ENCODE measurements around the gene TMEM187.

The TMEM187 gene

DNA sequence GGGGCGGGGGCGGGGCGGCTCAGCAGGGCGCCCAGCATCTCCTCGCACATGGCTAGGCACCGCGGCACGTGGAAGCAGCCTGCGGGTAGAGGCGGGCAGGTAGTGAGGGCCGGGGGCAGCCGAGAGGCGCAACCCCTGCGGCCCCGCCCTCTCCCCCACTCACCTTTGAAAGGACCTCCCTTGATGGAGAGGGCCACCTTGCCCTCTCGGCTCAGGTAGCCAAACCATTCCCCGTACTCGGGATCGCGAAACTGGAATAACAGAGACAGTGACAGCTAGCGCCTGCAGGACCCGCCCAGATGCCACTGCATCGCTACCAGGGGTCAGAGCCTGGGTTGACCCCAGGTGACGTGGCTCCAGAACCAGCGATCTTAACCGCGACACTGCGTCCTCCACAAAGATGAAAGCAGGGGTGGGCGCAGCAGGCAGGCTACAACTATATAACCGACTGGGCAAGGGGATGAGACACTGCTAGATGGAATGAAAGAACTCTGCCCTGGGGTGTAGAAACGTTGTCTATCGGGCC is 37.2 kb upstream of the TMEM187 start:
- DNase-seq = no peak

DNA sequence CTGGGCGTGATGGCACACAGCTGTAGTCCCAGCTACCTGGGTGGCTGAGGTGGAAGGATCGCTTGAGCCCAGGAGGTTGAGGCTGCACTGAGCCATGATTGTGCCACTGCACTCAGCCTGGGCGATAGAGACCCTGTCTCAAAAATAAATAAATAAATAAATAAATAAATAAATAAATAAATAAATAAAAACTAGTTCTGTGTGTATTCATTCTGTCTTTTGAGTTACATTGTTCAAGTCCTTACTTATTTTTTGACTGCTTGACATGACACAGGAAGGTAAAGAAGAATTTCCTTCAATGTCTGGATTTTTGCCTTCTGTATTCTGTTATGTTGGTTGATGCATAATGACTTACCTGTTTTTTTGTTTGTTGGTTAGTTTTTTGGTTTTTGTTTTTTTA is 35.5 kb upstream of the TMEM187 start:
- no peak for DNase-seq

DNA sequence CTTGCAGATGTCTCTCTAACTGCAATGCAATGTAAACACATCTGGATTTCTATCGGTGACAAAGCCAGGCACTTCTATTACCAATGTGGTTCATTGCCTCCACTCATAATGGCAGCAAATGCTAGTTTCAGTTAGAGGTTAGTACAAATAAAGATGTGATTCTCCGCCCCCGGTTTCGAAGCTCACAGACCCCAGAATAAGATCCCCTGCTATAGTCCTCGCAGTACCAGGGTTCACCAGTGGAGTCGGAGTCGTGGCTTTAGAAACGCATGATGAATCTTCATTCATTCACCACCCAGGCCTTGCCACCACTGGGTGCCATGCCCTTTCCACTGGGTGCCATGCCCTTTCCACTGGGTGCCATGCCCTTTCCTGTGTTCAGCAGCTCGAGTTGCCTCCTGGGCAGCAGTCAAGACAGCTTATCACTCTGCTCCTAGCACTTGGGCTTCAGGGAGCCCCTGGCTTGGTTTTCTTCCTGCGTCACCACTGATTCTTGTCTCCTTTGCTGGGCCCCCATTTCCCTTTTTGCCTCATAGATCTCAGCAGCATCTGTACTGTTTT is 34.2 kb upstream of the TMEM187 start:
- no peak for DNase-seq

DNA sequence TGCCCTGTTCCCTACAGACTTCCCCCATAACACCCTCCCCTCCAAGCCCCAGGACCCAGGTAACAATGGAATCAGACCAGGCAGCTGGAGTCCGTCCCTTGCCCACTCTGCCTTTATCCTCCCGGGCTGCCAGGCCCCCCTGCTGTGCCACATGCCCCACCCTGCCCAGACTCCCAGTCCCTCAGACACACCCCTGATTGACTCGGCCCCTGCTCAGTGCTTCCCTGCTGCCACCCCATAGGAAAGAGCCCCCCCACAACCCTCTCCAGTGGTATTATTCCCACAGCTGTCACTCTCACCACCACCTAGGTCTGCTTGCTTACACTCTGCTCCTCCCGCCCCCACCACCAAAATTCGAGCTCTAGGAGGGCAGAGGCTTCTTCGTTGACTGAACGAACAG is 33.0 kb upstream of the TMEM187 start:
- DNase-seq = no peak

DNA sequence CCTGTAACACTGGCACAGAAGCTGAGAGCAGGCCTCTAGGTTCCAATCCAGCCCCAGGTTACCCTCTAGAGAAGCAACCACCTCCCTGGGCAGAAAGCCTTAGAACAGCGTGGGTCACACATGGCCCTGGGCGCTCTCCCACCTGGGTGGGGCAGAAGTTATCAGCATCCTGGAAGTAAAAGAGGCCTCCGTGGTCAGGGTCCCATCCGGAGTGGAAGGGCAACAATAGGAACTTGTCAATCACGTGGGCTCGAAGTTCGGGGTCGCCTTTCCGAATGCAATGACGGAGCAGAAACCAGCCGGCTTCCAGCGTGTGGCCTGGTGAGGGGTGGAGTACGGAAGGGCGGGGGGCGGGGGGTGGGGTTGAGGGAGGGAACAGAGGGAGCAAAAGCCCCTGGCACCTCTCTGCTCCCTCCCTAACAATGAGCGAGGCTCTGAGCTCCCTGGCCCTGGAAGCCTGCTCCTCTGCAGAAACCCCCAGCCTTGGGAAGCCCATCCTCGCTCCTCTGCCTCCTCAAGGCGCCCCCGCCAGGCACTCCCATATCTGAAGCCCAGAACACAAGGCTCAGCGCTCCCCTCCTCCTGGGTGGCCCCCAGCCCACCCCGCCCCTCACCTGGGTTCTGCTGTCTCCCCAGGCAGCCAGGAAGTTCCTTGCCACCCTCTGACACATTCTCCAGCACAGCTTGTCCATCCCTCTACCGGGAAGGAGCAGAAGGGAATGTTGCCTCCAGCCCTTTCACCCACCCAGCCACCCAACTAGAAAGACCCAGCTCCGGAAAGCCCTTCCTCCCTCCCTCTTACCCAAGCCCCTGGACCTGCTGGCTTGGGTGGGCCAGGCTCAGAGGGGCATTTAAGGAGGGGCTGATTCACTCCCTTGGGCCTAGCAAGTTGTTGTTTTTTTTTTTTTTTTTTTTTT is 31.0 kb upstream of the TMEM187 start:
- no peak for DNase-seq

DNA sequence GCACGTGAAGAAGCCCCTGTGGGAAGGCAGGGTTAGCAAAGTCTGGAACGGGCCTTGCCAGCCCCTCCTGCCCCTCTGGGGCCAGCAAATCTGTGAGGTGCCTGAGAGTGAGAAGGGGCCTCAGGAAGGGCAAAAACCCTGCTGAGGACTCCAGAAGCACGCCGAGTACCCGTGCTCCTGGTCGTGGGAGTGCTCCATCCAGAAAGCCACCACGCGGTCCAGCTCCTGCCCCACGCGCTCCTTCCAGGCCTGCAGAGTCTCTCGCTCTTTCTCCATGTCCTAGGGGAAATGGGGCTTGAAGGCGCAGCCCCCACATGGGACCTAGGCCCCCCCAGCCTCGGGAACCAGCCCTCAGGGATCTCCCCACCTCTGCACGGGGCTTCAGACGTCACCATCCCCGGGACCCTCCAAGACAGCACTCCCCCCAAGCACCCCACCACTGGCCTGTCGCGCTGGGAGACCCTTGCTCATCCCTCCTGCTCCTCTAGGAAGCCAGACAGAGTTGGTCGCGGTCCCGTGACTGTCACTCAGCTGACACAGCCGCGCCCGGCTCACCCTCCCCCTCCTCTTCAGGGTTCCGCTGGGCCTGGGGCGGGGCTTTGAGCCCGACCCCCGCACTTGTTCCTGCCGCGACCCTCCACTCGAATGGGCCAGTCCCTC is 28.3 kb upstream of the TMEM187 start, which contains the start of gene RENBP:
TSS of gene RENBP (minus strand) at position 504 of the 660 bp plus-strand sequence. CDS start at position 471, 33 bp downstream.
- peak; percentile 55 for DNase-seq

DNA sequence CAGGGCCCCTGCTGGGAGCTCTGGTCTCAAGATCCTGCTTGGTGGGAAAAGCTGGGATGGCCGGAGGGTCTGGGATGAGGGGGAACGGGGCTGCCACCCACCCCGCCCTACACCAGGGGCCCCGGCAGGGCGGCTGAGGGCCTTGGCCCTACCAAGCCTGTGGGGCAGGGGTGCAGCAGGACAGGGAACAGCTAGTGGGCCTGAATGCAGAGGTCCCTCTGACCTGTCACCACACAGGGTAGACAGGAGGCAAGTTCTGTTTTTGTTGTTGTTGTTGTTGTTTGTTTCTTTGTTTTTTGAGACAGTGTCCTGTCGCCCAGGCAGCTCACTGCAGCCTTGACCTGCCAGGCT is 27.8 kb upstream of the TMEM187 start:
- no peak for DNase-seq

DNA sequence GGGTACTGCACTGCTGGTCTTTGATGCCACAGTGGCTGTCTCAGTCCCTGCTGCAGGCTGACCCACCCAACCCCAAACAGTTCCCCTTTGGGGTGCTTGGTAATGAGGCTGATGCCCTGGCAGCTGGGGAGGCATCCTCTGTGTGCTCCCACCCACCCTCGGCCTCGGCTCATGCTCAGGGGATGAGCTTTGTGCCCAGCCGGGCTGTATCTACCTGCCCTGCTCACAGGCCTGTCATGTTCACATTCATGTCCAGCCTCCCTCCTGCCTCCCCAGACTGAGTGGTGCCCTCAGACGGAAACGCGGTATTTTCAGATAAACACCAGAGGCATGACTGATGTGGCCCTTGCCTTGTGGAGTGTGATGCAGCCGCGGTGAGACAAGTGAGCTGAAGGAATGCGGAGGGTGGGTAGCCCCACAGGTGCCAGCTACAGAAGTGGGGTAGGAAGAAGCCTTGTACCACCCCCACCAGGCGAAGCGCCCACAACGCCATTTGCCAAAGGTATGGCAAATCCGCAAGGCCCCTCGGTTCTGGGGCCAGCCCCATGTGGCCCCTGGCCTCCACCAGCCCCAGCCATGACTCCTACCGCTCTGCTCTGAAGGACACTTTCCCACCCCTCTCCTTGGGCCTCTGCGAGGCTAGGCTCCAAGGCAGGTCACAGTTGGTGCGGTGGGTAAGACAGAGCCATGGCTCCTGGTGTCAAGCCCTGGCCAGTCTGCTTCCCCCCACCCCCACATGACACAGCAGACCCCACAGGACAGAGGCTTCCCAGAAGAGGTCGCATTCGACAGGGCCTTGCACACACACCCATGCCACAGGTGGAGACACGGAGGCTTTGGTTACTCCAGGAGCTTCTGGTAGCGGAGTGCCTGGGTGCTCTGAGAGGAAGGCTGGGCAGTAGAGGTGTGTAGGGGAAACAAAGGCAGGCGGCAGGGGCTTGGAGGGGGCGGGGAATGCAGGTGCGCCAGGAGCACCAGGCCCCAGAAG is 26.3 kb upstream of the TMEM187 start:
- no peak for DNase-seq

DNA sequence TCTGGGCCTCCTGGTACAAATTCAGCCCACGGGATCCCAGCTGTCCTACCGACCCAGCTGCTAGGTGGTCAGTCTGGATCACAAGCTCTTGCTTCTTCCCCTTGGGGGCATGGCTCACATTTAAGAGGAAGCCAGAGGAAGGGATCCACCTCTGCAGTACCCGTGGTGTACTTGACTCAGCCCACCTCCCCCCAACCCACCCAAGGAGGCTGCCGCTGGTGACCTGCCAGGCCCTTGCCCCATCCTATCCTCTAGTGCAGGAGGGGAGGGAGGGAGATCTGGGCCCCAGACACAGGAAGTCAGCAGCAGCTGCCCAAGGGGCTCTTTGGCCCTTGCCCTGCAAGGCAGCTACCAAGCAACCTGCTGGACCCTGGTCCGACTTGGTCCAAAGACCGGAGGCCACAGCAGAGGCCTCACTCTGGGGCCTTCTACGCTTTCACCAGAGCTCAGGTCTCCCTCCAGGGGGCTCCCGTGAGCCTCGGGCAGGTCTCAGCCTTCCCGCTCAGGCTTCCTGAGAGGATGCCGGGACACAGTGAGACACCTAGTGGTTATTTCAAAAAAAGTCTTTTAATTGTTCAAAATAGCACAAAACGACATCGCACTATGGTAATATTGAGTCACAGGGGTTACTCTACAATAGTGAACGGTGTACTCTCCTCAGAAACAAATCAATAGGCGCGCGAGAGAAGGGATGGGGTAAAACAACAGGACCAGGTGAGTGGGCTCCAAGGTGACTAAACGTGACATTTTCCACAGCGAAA is 25.4 kb upstream of the TMEM187 start:
- peak; percentile 92 for DNase-seq

DNA sequence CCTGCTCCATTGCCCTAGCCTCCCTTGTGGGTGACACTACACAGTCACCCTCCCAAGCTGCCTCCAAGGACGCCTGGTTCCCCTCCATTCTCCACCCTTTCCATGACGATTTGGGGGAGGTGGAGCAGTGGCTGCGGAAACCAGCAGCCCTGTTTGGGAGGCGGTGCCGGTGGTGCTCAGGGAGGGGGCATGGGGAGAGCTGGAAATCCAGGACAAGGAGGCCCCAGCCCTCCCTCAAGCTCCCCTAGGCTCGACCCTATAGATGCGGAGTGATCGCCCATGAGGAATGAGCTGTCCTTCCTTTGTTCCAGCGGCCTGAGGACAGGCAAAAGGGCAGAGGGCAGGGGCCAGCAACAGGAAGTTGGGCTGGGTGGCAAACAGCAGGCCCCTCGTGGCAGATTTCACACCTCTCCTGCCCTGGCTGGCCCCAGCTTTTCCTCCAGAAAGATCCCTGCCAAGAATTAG is 24.5 kb upstream of the TMEM187 start:
- no peak for DNase-seq

DNA sequence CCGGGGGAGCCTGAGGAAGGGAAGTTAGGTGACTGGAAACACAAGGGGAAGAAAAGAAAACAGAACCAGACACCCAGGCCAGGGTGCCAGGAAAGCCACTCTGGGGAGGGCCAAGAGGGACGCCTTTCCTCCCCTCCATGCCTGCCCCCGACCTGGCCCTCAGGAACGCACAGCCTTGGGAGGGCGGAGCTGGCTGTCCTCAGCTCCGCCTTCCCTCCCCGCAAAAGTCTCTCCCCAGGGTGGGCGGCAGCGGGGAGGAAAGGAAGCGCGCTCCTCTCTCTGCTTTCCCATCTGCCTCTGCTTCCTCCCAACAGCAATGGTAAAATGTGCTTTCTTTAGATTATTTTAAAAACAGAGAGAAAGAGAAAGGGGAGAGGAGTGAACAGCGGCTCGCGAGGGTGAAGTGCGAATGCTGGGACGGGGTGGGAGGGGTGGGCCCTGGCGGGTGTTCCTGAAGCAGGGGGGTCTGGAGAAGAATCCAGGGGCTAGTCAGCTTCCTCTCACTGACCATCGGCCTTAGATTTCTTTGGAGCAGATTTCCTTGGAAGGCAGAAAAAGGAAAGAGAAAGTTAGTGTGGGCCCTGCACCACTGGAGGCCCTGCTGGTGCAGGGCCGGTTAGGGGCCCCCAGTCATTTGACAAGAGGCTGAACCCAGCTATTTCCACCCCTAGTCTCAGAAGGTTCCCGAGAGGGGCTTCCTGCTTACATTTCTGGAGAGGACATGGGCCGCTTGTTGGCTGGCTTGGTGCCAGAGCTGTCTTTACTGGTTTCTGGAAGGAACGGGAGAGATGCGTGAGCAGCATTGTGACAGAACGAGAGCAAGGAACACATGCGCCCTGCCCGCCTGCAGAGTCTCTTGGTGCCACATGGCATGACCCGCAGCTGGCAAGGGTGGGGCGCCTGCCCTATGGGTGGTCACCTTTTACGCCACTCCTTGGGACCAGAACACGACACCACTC is 23.4 kb upstream of the TMEM187 start:
- no peak for DNase-seq

DNA sequence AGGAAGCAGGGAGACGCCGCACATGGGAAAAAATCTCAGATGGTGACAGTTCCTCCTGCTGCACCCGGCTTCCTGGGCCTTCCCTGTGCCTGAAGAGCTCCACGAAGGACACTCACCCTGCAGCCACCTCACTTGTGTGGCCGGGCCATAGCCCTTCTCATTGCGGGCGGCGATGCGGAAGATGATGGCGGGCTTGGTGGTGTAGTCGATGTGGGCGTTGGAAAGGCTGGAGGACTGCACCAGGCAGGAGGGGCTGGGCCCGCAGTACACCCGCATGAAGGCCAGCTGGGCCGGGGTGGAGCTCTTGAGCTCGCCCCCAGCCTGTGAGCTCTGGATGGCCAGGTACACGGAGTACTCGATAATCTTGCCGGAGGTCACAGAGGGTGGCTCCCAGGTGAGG is 22.4 kb upstream of the TMEM187 start:
- DNase-seq = no peak

DNA sequence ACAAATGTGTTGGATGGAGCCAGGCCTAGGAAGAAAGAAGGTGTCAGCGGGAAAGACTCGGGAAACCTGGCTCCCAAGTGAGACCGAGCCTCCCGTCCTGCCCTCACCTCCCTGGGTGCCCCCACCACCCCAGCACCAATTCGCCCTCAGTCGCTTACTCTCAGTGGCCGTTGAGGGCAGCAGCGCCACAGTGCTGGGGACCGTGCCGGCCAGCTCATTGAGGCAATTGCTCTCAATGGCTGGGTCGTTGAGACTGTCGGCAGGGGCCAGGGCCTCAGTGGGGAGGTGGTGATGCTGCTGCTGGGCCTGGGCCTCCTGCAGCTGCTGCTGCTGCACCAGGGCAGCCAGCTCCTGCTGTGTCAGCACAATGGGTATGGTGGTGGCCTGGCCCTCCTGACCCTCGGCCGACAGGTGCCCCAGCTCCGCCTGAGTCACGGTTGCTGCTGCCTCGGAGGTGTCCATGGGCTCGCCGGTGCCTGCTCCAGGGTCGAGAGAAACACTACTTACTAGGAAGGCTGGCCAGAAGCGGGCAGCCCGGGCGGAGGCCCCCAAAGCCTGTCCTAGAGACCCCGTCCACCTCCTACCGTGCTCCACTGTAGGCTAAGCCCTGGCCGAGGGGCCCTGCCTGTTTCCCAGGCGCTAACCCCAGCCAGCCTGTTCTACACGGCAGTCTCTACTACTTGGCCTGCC is 20.7 kb upstream of the TMEM187 start:
- DNase-seq = no peak

DNA sequence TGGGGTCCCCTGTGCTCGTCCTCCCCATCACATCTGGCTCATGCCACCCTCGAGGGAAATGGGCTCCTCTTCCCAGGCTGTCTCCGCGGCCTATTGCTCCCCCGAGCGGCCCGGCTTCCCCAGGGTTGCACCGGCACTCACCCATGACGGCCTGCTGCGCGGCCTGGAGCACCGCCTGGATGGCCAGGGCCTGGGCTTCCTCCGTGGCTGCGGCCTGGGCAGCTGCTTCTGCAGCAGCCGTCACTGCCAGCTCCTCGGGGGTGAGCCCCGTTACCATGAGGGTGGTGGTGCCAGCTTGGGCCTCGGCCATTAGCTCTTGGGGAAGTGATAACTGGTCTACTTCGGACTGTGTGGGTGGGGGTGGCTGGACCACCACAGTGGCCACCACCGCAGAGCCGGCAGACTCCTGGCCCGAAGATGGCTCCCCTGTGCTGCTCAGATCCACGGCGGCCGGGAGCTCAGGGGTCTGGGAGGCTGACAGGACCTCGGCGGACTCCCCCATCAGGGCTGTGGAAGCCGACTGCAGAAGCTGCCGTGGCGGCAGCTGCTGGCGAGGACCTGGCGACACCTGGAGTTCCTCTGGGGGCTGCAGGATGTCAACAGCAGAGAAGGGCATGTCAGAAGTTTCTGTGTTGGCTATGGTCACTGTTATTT is 20.1 kb upstream of the TMEM187 start:
- DNase-seq = no peak

DNA sequence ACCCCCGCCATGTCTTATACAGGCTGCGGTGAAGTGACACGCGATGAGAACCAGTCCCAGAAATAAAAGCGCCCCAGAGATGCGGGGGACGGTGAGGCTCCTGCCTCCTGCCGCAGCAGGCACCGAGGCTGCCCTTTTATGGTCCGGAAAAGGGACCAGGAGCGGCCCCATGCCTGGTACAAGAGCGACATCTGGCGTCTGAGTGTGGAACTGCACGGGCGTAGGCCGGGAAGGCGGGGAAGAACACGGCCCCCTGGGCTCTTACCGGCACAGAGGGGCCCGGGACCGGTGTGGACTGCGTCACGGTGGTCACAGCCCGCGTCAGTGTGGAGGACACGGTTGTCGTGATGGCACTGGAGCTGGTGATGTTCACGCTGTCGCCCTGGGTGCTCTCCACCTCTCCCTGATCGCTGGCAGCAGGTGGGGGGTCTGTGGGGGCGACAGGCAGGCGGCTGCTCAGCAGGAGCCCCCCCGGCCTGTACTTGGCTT is 19.2 kb upstream of the TMEM187 start:
- DNase-seq = peak; percentile 83

DNA sequence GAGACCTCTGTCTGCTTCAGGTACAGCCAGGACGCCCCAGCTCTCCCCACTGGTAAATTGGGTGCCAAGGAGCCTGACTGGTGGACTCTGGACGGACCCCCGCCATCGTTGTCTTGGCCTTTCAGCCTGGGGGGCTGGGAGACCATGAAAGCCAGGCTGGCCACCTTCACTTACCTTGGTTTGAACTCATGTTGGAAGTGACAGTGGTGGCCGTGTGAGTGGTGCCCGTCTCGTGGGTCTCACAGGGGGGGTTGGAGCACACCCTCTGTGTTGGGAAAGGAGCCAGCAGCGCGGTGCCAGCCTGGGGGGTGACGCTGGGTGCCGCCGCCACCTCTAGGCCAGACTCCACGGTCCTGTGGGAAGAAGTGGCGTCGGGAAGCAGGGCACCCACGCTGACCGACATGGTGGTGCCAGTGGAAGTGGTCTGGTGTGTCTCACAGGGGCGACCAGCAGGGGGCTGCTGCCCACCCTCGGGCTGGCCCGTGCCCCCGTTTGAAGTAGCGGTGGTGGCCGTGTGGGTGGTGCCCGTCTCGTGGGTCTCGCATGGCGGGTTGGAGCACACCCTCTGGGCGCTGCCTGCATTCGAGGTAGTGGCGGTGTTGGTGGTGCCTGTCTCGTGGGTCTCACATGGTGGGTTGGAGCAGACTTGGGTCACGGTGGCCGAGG is 18.5 kb upstream of the TMEM187 start:
- DNase-seq = no peak

DNA sequence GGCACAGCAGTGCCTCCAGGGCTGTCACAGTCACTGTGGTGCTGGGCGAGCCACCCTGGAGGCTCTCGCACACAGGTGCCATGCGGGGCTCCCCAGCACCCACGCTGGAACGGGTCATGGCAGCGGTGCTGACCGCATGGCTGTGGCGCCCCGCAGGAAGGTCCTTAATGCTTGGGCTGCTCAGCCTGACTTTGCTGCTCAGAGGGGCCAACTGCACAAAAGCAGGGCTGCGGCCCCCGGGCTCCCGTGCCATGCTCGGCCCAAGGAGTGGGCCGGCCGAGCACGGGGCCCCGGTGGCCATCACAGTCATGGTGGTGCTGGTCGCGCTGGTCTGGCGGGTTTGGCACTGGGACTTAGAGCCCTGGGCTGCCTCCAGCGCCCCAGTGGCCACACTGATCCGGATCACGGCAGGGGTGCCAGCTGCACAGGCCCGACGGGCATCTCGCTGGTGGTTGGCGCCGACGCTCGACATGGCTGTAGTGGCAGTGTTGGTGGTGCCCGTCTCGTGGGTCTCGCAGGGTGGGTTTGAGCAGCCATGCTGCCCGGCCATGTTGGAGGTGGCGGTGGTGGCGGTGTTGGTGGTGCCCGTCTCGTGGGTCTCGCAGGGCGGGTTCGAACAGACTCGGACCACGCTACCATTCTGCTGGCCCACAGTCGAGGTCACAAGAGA is 17.9 kb upstream of the TMEM187 start:
- DNase-seq = no peak

DNA sequence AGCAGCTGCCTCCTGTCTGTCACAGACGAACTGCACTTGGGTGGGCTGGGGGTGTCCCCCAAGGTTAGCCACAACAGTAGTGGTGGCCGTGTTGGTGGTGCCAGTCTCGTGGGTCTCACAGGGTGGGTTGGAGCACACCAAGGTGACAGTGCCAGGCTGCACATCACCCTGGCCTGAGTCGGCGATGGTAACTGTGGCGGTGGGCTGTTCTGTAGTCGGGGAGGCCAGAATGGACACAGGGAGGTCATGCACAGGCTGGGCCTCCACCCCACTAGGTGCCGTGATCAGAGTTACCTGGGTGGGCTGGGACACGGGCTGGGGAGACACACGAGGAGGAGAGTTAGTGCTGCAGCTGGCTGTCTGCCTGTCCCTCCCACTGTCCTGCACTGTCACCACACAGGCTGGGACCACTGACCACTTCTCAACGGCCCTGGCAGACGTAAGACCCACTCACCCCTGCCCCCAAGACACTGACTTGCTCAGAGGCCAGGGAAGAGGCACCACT is 17.3 kb upstream of the TMEM187 start:
- DNase-seq = no peak

All from activated CD4-positive, alpha-beta T cell treated with anti-CD3 and anti-CD28 coated beads, Interleukin-10, Interleukin-2, amounts not matched to agents 100 ng/mL and 50 ng/mL, durations not matched to agents 16 hours and 8 hours (primary cell).